ENCODE data around the gene USP2.

Gene USP2

DNA sequence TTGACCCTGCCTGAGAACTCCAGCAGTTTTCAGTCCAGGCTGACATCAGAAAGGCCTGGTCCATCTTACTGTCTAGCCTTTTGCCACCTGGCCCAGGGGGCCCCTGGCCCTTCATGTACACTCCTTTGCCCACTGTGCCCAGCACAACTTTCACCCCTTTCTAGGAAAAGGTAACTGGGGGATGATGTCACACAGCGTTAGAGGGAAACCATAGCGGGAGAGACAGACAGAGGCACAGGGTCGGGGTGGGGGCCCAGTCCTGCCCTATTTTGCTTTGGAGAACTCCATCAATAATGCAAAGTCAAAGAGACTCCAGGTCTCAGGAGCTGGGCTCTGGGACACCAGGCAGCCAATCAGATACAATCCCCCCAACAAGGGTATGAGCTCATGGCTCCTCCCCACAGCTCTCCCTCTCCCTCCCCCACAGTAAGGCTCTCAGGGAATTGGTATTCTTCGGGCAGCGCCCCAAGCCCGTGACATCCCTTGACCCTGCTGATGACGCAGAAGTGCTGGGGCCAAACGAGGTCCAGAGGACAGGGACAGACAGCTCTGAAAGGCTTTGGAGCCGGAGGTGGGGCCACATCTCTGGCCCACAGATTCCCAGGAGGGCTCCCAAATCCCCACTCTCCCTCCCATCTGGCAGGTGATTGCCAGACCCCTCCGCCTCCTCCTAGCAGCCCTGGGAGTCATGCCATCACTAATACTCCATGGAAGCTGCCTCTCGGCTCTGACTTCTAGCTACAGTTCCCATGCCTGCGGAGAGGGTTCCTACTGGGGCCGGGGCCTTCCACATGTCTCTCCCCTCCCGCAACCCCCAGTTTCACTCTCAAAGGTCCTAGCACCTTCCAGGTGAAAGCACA lies 5.9 kb downstream of the USP2 start:
- peak; percentile 46 for DNase-seq

DNA sequence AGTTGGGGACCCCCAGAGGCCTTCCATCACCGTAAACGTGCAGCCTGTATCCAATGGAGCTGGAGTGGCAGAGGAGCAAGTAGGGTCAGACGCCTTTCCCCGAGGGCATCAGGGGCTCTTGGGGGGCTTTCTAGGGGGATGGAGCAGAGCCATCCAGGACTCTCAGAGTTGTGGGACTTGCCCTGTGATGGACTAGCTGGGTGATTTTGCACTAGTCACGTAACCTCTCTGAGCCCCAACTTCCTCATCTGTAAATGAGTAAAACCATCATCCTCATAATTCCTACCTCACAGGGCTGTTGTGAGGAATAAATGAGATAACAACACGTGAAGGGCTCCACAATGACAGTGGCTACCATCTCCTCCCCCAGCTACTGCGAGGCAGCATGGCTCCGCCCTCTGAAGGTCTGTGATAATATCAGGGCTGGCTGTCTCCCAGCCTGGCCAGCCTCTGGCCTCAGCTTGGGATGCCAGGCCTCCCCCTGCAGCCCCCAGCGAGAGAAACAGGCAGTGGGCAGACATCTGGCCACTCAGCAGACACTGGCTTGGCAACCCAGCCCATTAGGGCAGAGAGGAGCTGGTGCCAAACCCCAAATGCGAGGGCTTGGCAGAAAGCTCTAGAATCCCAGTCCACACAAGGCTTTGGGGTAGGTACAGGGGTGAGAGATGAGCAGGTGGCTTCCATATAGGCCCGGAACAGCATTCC lies 6.7 kb downstream of the USP2 start:
- DNase-seq = no peak

DNA sequence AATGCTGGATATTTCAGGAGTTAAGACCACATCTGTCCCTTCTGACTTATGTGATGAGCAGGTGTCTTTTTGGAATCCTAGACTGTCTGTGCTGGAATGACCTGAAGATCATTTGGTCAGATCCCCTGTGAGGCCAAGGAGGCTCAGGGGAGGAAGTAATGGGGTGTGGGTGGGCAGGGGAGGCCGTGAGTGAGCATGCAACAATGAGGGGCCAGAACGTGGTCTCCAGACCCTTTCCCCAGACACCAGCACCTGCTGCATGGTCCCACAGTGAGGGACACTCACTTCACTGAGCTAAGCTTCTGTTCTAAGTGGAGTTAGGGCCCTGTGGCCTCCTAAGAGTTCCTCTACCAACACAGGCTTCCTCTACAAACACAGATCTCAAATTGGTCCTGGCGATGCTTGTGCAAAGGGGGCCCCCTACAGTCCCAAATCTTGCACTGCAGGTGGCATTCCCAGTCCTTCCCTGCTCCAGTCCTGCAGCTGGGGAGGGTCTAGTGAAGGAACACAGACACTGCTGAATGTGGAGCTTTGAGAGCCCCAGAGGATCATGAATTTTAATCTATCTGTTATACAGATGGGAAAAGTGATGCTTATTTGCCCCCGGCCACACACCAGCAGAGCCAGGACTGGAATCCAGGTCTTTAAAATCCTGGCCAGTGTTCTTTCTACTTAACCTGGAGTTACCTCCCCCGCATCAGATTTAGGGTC lies 7.4 kb downstream of the USP2 start:
- DNase-seq = peak; percentile 91

DNA sequence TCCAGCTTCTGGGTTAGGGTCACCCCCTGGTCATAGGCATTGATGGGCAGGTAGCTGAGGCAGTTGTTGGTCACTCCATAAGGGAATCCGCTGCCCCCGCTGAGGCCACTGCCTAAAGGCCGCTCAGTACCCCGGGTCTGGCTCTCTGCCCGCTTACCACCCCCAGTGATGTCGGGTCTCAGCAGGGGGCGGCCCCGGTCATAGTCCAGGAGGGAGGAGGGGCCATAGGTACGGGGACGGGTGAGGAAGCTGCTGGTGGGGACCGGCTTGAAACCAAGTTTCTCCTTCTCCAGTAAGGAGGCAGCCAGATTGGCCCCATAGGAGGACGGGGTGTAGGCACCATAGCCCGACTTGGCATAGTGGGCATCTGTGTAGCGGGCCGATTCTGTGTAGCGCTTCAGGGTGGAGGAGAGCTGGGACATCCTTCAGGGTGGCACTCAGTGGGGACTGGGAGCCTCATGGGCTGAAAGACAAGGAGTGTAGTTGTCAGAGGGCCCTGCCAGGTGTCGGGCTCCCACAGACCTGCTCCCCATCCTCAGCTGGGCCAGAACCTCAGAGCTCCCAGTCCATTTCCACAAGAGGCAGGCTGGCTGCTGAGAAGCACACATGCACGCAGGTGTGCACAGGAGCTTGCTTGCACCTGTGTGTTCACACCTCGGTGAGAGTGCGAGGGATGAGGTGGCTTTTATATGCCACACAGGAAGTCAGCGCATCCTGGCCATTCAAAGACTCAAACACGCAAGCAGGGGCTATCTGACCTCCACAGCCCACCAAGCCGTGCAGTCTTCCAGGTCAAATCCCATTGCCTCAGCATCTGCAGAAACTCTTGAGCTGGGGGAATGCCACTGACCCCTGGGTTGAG lies 8.2 kb downstream of the USP2 start:
- DNase-seq = no peak

DNA sequence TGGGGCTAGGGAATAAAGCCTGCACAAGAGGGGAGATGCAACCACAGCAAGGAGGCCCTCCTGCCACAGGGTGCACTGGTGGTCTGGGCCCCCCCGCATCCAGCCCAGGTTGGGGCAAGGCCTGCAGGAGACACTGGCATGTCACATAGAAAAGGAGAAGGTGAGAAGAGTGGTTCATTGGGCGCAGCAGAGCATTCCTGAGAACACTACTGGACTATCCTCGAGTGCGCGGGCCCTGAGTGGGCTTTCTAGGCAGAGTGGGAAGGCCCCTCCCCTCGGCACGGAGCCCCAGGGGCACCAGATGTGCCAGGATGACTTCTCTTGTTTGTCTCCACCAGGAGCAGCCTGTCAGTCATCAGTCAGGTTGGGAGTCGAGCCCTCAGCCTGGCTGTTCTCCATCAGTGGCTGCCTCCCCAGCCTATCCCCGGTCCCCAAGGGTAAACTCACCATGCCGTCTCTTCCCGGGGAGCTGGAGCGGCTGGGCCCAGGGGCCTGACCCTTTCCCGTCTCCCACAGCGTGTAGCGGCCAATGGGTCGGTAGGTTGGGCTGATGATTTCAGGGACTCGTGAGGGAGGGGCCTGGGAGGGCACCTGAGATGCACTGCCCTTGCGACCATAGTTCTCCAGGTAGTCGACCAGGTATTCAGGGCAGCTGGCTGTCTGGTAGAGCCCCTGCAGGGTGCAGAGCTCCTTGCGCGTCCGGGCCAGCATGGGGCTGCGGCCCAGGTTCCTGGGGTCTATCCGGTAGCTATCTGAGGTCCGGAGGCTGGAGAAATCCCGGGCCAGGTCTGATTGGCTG lies 9.0 kb downstream of the USP2 start:
- DNase-seq = no peak

DNA sequence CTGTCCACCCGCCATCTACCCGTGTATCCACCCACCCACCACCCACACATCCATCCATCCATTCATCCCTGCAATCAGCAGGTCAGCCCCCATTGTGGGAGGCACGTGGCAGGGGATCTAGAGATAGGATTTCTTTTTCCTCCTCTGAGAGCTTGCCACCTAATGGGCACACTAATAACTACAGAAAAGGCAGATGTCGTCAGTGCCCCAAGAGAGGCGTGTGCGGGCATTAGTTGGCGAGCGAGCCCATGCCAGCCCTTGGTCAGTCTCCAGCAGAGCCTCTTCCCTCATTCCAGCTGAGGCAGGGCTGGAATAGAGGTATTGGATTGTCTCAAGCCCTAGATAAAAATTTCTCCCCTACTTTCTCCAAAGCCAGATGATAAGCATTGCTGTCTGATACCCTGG lies 9.7 kb downstream of the USP2 start:
- DNase-seq = peak; percentile 56

DNA sequence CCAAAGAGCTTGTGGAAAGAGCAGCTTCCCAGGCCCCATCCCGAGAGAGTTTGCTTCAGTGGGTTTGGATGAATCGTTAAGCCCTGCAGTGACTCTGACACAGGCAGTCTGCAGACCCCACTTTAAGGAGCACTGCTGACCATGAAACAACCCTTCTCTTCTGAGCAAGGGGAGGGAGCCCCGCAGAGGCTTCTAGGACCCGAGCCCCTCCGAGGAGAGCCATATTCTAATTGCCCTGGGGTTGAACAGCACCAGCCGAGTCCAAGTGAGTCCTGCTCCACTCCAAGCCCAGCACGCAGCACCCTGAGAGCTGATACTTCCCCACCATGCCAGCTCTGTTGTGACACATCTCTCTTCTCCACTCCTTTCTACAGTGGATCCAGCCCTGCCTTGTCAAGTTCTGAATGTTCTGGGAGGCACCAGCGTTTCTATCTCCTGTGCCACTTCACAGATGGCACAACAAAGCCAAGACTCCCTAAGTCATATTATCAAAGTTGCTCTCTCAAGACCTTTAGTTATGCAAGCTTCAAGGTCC lies 10.4 kb downstream of the USP2 start:
- DNase-seq = no peak

DNA sequence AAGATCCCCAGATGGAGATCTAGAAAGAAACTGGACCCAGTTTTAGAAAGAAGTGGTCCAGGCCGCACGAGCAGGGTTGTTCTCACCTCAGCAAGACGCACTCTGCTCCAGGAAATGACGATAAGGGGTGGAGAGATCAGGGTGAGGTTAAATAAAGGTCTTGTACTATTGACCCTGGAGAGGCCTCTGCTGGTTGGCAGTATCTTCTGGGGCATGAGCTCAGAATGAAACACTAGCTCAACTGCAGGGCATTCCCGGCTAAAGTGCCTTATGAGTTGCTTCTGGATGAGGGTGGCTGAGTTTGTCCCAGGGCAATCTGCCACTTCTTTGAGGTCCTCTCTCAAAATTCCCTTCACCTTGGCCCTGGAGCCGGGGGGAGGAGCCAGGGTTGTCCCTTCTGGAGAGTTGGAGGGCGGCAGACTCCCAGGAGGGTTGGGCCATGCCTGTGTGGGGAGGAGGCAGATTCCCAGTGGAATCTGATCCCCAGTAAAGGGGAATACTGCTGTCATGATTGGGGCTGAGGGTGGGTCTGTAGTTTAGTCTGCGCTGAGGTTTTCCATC lies 10.9 kb downstream of the USP2 start:
- no peak for DNase-seq

DNA sequence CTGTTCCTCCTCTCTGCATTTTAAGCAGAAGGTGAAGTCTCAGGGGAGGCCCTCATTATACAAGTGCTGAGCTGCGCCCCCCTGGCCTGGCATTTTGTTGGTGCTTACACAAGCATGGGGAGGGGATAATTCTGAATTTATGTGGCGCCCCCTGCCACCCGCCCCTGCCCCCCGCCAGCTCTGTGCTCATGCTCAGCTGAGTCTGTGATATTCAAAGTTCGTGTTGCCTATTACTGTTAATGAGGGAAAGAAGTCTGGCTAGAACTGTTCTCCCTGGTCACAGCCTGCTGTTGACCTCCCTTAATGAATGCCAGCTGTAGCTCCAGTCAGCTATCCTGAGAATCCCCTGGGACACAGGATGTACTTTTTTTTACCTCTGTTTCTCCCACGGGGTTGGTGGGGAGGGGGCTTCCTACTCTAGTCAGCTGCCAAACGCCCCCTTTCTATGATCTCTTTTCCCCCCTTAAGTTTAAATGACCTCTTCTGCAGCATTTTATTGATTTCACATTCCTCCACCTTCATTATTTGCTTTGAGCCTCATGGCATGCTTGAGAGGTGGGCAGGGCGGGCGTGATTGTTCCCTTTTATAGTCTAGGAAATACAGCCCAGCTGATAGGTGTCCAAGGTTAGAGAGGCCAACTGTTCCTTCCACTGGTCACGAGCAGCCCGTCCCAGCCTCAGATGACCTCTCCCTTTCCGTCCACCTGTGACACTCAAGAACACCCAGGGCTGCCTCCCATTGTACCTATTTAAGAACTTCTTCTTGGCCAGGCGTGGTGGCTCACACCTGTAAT lies 12.2 kb downstream of the USP2 start:
- DNase-seq = no peak

DNA sequence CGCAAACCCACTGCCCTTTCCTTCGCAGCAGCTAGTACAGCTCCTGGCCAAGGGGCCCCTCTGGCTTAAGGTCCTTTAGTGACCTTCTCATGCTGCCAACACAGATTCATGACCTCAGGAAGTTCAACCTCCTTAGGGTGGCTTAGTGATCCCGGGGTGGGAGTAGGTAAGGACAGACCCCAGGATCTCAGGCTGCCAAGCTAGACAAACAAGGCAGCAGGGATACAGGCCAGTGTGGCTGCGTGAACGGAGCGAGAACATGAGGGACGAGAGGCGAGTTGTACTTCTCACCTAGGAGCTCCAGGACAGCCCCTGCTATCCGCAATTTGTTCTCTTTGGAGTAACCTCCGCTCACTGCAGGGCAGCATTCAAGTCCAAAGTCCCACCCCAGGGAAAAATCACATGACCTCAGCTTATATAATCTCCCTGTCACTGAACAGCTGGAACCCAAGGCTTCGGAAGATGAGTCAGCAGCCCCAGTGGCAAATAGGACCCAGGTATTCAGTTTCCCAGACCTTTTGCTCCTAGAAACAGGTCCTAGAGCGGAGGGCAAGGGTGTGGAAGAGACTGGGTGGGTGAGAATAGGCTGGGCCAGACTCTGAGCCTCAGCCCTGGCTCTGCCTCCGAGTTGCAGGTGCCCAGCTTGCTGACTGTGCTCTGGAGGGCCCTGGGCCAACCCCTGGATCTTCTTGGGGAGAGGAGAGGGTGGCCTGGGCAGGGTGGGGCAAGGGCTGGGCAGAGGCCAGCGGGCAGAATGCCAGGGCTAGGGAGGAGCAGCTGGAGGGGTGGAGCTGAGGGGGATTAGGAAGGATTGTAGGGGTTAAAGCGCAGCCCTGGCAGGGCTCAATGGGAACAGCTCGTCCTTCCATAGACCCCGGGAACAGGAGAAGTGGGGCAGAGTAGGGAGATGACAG lies 13.1 kb downstream of the USP2 start:
- DNase-seq = peak; percentile 58

DNA sequence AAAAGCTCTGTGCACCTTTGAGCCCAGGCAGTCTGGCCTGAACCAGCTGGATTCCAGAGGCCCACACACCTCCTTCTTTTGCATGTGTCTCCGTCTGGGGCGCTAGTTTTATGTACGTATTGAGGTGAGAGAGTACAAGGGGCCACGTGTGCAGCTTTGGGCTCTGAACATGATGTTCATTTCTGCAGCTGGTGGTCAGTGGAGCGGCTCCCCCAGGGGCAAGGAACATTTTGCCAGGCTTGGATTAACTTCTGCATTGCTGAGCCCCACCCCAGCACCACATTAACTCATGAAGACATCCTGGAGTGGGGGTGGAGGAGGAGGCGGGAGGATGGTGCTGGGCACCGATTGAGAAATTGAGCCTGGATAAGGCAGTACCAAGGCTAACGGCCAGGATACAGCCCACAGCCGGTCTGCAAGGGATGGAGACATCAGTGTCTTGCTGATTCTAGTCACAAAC lies 13.8 kb downstream of the USP2 start:
- no peak for DNase-seq

DNA sequence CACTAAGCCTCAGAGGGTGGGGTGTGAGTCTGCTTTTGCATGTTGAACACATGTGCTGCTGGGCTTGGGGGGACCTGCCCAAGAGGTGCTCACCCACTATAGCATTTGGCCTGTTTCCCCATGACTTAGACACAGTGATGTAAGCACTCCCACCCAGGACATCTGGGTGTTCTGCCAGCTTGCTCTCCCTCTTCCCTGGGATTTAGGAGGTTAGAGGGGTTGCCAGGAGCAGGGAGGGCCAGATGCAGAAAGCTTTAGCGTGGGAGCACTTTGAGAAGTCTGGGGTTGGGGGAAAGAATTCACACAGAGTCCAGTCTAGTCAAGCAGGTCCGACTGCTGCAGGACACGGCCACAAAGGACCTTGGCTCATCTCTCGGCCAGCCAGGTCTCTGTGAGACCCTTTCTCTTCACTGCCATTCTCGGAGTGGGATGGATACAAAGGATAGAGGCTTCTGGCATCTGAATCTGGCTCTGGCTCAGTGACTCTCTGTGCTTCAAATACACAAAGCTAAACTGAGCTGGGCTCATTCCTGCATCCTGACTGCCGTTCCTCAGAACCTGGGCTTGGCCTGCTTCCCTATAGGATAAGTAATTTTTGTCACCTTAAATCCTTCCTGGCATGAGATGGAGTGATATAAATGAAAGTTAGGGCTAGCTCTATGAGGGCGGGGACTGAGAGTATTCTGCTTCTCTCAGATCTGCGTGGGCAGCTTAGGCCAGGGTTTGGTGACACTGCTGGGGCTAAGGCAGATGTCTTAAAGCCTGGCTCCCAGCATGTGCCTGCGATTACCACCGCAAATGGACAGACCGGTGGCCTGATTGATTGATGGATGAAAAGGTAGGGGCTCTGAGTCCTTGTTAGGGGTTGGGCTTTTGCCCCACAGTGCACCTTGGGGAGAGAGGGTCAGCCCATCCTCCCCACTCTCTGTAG lies 14.5 kb downstream of the USP2 start:
- no peak for DNase-seq

DNA sequence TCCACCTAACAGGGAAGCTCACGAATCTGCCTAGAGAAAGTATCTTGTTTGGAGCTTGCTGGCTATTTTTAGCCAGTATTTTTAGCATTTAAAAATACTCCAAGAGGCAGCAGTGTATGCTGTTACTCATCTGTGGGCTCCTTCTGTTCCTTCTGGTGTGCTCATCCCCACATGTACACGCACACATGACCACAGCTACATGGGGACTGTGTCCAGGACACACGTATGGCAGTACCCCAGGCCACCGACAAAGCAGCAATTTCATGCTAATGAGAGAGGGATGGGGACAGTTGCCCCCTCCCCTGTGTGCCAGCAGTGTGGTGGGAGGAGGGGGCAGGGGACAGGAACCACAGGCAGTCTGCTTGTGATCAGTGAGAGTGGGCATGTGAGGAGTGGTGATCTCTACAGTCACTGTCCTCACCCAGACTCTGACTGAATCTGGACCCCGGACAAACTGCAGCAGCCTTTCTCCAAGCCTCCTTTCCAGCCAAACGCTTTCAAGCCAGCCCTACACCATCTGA lies 16.4 kb downstream of the USP2 start:
- no peak for DNase-seq

DNA sequence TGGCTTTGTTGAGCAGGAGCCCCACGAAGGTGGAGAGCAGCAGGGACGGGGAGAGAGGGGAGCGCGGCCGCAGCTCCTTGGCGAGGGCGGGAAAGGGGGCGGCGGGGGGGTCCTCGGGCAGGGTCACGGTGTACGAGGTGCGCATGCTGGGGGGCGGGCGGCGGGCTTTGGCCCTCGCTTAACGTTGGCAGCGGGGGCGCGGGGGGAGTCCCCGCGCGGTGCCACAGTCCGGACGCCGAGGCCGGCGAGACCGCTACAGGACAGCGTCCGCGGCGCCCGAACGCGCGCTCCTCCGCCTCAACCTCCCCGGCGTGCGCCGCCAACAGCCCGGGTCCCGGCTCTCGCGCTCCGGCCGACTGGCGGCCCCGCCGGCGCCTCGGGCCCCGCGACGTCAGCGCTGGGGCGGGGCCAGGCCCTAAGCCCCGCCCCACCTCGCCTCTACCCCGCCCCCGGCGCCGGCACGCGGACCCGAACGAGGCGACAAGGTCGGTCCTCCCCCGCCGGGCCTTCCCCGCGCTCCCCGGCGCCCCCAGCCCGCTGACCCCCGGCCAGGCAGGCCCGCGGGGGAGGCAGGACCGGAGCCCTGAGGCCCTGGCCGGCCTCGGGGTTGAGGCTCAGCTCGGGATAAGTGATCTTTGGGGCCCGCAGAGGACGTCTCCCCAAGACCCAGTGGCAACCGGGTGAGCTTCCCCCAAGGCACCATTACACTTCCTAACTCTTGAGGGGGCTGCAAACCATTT lies 17.5 kb downstream of the USP2 start:
- DNase-seq = no peak

DNA sequence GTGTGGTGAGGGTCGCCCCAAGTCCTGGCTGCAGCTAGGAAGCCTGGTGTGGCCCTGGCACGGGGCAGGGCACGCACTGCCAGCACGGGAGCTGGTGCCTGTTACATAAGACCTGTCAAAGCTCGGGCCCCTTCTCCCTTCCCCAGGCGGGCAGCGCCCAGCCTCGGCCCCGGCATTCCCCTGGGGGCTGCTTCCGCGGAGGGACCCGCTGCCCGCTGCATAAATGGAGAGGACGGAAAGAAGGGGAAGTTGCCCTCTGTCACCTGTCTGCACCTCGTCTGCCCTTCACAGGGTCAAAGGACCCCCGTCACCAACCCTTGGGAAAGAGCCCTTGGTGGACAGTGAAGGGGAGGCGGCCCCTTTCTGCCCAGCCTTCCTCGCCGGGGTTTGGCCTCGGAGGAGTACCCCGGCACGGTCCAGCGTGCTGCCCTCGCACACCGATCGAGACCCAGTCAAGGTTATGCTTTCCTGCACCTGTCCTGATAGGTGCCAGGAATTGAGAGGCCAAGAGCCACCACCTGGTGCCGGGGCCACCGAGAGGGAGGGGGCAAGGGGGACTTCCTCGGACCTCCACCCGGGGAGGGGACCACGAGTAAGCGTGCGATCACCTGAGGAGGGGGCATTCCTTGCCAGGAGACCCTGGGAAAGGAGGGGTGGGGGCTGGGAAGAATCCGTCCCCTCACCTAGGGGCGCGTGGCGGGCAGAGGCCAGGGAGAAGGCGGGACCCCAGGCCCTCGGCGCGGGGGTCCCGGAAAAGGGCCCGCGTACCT lies 18.2 kb downstream of the USP2 start:
- DNase-seq = peak; percentile 37

DNA sequence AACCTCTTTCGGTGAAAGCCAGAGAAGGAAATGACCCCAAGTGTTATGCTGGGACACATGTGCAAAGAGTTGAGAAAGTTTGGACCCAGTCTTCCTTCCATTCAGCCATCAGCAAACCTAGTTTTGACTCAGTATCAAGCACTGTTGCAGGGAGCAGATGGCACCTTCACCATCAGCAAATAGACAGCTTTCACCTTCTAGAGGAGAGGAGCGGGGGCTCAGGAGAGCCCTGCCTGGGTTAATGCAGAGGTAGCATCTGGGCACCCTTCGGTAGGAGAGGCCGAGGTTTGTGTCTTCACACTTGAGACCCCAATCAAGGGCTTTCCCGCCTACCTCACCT lies 18.8 kb downstream of the USP2 start:
- DNase-seq = no peak

All from retina (tissue), 1 donor.